OCI-M2 (cell line): ENCODE measurements around the gene KLHL35.
A peak's percentile ranks its signal among the peaks of the same experiment; 100 is the strongest.

Experiments
- DNase-seq: peaks from one replicate; lab custom pipeline; 2025; ENCODE audit not compliant: unreplicated experiment; lab: John Stamatoyannopoulos, UW

Gene KLHL35

DNA sequence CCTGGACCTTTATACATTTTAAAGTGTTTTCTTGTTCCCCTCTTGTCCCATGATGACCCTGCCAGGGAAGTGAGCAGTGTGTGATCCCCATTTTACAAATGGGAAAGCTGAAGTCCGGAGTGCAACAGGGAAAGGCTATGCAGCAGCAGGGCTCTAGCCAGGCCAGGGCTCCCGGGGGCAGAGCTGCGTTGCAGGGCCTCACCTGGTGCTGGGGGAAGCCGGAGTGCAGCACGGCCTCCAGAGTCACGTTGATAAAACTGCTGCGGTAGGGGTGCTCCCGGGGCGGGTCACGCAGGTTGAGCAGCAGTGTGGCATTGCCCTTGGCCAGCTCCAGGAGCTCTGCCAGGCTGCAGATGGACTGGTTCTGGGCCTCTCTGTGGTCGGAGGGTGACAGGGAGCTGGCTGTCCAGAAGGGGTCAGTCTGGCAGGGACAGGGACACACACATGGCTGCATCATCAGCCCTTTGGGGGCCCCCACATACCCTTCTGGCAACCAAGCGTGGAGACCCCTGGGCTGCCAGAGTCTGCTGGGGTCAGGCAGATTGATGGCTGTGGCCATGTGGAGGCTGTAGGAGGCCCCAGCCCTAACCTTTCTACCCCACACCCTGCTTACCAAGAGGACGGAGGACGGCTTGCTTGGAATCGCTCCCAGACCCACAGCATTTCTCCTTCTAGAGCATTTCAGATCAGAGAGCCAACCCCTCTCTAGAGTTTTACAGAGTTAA, 9.3 kb upstream of the KLHL35 start:
- DNase-seq: no peak

DNA sequence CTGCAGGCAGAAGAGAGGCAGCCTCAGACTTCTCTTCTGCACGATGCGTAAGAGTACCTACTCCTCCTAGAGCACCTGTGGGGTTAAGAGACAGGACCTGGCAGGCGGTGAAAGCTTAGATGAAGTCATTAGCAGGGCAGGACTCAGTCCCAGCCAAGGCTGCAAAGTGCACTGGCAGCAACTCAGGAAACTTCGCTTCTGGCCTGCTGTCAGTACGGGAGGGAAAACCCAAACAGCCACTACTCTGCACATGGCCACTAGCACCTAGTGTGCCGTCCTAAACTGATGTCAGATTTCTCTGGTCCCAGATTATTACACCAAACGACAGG, 8.8 kb upstream of the KLHL35 start:
- DNase-seq: no peak

DNA sequence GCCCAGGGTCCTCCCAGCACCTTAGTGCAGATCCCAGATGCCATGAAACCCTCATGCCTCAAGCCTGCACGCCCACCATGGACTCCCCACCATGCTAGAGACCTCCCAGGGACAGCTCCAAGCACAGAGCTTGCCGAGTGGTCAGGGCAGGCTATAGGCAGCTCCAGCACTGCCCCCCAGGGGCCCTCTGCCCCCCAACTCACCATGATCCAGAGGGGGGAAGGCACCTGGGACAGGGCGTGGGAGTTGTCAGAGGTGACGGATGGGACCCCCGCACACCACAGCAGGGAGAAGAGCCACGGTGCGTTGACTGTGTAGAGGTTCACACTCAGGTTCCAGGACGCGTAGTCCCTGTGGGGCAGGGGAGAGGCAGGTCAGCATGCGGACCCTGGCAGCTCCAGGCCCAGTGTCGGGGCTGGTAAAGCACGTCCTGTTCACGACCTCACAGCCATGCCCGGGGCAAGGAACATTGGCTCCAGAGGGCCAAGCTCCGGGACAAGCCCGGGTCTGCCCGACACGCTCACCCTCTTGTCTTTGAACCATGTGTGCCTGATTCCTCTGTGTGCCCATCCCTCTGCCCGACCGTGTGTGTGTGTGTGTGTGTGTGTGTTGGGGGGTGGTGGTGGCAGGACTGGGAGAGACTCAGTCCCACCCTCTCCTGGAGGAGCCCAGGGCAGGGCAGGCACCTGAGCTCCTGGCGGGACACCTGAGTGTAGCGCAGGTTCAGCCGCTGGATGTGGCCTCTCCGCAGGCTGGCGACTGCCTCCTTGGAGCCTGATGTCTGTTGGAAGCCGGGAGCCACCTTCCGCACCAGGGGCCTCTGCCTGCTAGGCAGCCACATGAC, 8.2 kb upstream of the KLHL35 start:
- DNase-seq: no peak

DNA sequence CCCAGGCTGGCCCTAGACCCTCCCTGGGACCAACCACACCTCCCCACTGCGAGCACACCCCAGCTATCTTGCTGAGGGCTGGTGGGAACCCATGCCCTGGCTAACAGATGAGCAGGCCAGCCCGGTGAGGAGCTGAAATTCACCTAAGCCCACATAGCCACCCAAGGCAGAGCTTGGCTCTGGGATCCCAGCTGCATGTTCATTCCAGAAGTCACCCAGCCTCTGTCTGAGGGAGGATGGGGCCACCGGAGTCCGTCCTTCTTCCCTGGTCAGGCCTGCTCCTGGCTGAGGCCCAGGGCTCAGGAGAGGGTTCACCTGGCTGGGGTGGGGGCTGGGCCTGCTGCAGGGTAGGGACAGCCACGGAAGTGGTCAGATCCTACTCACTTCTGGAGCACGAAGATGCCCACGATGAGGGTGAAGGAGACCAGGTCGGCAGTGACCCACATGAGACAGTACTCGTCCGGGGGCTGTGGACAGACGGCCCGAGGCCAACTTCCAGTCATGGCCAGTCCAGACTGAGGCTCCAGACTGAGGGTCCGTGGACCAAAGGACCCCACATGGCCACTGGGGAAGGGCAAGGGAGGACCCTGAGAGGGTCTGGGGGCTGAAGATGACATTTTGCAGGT, 6.6 kb upstream of the KLHL35 start:
- no peak for DNase-seq

DNA sequence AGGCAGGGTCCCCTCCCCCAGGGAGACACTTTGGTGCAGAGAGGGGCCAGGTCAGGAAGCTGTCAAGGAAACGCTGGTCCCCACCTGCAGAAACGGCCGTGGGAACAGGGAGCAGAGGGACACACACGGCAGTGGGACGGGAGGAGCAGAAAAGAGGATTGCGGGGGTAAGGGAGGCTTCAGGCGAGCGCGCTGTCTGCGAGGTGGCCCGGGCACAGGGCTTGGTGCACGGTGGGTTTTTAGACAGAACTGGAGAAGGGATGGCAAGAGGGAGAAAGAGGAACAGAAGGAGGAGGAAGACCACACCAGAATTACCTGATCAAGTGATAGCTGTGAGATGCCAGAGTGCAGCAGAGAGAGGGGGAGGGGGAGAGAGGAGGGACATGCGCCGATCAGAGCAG, 6.0 kb upstream of the KLHL35 start:
- no peak for DNase-seq

DNA sequence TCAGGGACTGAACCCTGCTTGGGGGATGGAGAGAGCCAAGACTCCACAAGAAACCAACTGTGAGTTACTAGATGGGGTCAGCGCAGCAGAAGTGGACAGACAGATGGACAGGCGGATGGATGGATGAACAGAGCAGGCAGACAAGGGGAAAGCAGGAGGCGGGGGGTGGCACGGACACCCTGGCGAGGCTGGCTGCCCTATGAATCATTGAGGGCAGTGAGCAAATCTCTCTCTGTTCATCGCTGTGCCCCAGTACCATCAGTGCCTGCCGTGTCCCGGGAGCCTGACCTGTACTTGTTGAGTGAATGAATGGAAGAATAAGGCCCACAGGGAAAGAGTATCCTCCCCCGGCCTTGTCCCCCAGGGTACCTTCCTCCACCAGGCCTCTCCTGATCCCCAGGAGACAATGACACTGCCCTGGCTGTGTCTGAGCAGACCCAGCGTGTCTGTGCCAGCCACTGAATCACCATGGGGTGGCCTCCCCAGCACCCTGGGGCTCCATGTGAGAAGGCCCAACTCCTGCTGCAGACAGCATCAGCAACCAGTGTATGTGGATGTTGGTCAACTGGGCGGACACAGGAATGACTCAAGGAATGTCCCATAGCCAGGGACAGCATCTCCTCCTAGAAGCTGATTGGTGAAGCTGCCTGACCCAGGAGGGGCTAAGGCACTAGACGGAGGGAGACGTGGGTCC, 5.1 kb upstream of the KLHL35 start:
- no peak for DNase-seq

DNA sequence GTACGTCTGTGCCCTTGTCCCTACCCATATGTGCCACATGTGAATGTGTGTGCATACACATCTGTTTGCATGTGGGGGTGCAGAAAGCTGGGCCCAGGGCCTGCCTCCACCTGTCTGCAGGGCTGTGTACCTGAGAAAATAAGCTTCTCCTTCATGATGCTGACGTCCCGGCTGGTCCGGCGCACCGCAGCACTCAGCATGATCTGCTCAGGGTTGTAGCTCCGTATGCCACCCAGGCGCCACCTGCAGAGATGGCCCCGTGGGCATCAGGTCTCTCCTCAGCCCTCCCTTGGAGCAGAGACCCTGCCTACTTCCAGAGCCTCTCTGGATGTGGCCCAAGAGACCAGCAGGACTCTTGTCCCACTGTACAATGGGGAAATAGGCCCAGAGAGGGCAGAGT, 3.8 kb upstream of the KLHL35 start:
- no peak for DNase-seq

DNA sequence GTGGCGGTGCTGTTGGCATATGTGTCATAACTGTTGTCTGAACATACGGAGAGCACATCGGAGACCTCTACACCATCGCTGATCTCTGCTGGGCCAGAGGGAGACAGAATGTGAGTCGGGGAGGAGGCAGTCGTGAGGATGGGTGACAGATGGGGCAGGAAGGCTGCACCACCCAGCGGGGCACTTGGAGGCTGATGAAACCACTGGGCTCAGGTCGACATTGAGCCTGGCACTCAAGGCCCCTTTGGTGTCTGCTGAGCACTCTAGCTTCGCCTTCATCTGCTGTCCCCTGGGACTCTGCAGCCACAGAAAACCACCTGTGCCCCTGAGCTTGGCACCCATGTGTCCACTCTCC, 2.5 kb upstream of the KLHL35 start:
- DNase-seq: no peak

DNA sequence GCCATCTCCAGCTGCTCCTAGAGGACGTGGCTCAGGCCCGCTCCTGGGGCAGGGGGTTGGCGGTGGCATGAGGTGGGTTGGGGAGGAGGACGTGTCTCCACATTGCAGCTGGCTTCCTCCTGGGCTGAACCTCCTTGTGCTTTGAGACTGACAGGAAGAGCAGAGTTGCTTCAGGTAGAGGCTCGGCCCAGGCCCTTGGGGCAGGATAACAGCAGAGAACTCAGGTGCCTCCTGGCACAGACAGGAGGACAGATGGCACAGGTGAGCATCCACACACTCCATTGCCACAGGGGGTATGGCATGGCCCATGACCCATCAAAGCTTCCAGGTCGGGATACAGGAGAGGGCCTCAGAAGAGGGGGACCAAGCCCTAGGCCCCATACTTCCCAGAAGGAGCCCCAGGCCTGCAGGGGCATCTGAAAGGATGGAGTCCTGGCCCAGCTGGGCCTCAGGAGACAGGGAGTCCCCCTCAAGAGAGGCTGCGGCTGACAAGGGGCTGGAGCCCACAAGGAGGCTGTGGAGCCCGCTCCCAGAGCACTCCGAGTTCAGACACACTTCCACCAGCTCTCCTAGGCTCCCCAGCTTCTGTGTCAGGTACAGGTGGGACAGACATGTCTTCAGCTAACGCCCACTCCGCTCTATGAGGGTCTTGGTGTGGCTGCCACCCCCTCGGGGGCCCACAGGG, 2.0 kb upstream of the KLHL35 start:
- DNase-seq: no peak

DNA sequence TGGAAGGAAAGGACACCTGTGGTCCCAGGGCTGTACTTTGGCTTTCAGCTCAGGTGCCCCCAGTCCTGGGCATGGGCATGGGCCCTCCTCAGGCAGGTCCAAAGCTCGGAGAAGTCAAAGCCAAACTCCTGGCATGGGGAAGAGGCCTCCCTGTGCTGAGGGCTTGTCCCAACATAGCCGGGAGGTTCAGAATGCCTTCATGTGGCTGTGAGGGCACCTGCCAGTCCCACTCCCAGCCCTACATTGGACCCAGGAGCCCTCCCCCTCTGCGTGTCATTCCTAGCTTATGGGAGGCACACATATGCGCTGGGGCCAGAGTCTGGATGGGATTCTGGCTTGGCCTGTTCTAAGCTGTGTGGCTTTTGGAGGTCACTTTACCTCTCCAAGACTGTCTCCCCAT, 1.0 kb upstream of the KLHL35 start:
- DNase-seq: no peak

DNA sequence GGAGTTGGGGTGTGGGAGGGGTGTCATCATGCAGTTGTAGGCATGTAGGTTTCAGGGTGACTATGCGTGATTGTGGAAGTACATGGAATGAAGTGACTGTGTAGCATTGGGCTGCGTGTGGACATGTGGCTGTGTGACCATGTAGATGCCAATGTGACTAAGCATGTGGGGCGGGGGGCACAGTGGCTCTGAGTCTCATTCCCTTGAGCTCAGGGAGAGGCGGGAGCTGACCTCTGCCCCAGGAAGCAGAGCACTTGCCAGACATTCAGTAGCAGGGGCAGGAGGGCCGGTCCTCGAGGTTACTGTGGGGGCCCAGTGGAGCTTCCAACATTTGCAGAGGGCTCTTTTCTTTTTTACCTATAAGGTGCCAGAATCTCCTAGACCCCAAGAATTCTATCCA, 440 bp upstream of the KLHL35 start:
- DNase-seq: no peak

DNA sequence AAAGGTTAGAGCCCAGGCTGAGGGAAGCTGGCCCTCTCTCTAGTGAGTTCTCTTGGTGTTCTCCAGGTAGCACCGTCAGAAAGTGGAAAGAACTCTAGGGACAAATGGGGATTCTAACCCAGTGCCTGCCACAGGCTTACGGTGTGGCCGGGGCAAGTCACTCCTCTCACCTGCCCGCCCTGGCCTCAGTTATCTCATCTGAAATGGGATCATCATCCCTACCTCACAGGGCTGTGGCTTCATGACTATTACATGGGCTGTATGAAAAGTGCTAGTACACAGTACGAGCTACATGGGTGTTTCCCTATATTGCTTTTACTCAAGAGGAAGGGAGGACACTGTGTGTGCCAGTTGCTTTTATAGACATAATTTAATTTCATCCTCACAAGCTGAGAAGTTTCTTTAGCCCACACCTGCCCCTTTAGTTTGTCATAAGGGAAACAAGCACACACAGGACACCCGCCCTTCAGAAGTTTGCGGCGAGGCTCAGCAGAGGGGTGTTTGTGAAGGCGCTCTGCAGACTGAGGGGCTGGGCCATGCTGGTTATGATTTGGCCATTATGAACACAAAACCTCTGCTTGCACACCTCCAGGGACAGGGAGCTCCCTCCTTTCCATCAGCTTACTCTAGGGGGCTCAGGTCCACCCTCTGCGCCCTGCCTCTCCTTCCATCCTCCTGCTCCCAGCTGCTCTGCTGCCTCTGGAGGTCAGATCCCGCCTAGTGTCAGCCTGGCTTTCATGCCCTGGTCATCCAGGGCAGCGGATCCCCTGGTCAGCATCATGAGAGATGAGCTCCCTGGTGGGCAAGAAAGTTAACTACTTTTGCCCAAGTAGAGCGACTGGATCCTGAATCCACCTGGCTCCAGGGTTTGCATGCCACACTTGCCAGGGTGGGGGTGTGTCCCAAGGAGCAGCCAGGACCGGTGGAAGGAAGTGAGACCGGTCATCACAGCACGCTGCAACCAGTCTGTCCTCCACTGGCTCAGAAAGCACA, 1.2 kb downstream of the KLHL35 start:
- no peak for DNase-seq

DNA sequence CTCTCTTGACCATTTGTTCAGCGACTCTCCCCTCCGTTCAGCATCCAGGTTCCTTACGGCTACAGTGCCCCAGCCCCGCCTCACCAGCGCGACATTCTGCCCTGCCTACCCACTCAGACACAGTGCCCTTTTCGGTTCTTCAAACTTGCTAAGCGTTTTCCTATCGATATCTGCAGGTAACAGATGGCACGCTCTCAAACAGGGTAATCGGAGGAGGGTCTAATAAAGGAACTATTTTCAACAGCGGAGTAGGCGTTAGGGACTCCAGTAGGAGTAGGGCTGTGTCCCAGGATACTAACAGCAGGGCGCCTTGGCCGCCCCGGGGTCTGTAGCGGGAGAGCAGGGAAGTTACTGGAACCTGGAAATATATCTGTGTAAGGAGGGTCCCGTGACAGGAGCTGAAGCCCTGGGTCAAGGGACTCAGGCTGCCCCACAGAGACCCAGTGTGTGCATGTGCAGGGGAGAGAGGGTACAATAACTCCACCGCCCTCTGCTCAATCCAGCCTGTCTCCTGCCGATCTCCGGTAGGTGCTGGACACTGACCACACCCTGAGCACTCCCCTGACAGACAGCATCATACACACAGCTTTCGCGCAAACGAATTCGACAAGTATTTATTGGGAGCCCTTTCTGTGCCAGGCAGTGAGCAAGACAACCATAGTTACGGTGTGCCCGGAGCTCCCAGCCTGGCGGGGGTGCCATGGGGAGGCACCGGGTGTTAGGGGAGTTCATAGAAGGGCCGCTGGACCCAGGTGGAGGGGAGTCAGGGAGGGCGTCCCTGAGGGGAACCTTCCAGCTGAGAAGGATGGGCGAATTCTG, 2.1 kb downstream of the KLHL35 start:
- DNase-seq: no peak

DNA sequence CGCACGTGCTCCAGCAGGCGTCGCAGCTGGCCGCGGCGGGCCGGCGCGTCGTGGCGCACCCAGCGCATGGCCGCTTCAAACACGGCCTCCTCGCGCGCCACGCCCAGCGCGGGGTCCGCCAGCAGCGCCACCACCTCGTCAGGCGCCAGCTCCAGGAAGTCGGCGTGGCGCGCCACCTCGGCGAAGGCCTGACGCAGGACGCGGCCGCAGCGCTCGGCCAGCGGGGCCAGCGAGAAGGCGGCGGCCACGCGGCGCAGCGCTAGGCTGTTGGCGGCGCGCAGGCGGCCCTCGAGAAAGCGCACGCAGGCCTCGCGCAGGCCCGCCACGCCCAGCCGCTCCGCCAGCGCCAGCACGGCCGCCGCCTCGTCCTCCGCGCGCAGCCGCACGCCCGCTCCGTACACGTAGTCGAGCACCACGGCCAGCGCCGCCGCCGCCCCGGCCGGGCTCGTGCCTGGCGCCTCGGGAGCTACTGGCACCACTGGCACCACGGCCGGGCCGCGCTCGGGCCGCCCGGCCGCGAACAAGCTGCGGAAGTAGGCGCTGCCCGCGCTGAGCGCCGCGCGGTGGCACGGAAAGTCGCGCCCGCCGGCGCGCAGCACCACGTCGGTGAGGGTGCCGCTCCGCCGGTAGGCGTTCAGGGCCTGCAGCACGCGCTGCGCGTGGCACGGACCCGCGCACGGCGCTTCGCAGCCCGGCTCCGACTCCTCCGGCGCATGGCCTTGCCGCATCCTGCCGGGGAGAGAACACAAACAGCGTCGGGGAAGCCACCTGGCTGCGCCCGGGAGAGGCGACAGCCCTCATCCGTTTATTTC, 2.9 kb downstream of the KLHL35 start:
- DNase-seq: no peak

DNA sequence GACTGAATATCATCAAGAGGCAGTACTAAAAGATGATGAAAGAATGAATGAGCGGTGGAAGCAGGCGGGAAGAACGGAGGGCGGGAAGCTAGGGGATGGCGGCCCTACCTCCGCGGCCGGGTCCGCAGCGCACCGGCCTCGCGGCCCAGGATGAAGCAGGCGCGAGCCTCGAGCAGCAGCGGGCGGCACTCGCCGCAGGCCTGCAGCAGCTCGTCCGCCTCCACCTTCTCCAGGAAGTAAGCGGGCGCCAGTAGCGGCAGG, 3.4 kb downstream of the KLHL35 start:
- no peak for DNase-seq

DNA sequence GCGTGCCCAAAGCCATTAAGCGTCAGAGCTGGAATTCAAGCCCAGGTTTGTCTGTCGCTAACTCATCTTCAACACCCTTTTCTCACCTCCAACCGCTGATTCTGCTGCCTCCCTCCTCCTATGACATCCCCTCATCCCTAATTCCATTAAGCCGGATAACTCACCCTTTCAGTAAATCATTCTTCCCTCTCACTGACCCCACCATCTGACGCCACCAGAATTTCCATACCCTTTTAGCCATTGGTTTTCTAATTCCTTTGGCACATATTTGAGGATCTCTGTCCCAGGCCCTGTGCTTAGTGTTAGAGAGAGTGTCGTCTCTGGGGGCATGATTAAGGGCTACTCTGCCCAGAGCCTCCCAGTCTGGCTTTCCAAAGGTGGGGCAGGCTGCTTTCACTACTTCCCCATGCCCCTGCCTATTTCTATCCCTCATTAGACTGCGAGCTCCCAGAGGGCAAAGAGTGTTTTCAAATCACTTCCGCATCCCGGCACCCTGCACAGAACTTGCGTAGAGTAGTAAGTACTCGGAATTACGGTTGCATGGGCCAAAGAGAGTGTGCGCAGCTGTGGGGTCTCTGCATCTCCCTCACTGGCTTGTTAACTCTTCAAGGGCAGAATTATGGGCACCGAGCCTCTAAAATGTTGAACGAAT, 3.9 kb downstream of the KLHL35 start:
- DNase-seq: no peak

DNA sequence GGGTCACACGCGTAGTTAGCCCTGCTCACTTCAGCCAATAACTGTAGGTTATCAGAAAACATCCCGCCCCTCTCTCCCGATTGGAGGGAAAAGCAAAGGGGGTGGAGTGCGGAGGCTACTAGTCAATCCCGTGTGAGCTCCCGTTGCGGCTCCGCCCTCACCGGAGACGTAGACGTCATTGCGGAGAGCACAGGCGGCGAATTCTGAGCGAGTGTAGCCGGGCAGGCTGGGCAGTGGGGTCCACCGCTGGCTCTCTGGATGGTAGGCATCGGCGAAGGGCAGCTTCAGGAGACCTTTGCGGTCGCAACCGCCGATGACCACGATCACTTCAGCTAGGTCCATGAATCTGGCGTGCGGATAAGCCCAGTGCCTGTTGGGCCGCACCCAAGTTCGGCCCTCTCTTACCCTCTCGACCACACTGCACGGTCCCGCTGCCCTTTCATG, 4.7 kb downstream of the KLHL35 start:
- peak; percentile 46 for DNase-seq

DNA sequence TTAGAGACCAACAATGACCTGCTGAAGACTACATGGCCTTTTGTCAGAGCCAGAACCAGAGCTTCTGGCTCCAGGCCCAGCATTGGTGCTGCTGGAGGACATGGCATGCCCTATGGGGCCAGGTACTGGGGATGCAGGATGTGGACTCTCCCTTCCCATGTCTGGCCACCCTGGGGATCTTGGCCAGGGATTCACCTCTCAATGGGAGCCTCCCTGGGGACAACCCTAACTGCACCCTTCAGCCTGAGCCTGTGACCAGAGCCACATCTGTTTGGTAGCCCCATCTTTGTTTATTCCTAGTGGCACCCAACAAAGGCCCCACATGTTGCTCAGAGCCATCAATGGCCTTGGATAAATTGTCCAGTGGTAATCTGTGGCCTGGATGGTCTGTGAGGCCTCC, 5.8 kb downstream of the KLHL35 start:
- no peak for DNase-seq
